Keratinocyte (primary cell): Measurements from ENCODE around the gene KIF27.

Source experiments
- EZH2 ChIP-seq: IDR thresholded peaks from one replicate; pipeline ENCODE4 v1.6.1; 2012; ENCODE audit warnings: inconsistent platforms, mild to moderate bottlenecking, low read length, moderate library complexity
- TF ChIP-seq, protein P1 (sequence below), 3 experiments: IDR thresholded peaks in 1 of 3; conservative IDR thresholded peaks in 1 of 3; optimal IDR thresholded peaks in 1 of 3; 2 replicates in 2 of 3; 3 replicates in 1 of 3; pipeline versions ENCODE3 to v1.5.1; 2011; ENCODE audit warnings: low read length in 3 of 3, mild to moderate bottlenecking in 3 of 3, moderate library complexity in 2 of 3, control low read depth in 1 of 3, inconsistent platforms in 1 of 3; ENCODE audit not compliant: insufficient read depth in 2 of 3; ENCODE audit errors: extremely low read depth in 1 of 3

DNA sequence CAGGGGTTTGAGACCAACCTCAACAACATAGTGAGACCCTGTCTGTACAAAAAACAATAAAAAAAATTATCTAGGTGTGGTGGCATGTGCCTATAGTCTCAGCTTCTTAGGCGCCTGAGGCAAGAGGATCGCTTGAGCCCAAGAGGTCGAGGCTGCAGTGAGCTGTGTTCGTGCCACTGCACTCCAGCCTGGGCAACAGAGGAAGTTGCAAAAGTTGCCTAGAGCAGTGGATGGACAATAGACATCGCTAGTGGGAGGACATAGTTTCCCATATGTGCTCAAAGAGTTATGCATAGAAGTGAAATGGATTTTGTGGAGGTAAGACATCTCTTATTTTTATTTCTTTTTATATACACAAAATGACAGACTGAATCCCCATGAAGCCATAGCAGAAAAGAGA is 39.8 kb upstream of the KIF27 start:
- TF ChIP-seq EZH2 = no peak
- TF ChIP-seq, protein P1, sequence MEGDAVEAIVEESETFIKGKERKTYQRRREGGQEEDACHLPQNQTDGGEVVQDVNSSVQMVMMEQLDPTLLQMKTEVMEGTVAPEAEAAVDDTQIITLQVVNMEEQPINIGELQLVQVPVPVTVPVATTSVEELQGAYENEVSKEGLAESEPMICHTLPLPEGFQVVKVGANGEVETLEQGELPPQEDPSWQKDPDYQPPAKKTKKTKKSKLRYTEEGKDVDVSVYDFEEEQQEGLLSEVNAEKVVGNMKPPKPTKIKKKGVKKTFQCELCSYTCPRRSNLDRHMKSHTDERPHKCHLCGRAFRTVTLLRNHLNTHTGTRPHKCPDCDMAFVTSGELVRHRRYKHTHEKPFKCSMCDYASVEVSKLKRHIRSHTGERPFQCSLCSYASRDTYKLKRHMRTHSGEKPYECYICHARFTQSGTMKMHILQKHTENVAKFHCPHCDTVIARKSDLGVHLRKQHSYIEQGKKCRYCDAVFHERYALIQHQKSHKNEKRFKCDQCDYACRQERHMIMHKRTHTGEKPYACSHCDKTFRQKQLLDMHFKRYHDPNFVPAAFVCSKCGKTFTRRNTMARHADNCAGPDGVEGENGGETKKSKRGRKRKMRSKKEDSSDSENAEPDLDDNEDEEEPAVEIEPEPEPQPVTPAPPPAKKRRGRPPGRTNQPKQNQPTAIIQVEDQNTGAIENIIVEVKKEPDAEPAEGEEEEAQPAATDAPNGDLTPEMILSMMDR (optimal IDR thresholded peaks at IDR 0.05 in 1 of 3, IDR thresholded peaks at IDR 0.05 in 1 of 3, conservative IDR thresholded peaks at IDR 0.05 in 1 of 3; ENCODE audit: extremely low read depth in 1 of 3, insufficient read depth in 2 of 3, low read length in 3 of 3) = no peak
